Hindlimb muscle (tissue), 1 donor: ENCODE results near the gene ZNF281. TPM values are rescaled to one million over a fixed set of nuclear protein-coding genes. Genes with fewer than 3 reads are reported as not detected.
"Not testable (repeated sequence)": the region's sequence is repeated elsewhere in the genome, so short reads cannot be mapped to it uniquely, and the experiment has no call there.

ENCODE experiments used
- DNase-seq: peaks from one replicate; pipeline ENCODE4 v3.0.0-alpha.2; 2013
- polyA plus RNA-seq: library from polyadenylated mRNA; unstranded; fragments of 120-200 nt; gene quantifications from one replicate; pipeline ENCODE4 v1.2.1, GENCODE V29; 2013; ENCODE audit not compliant: insufficient read length

ZNF281 gene
- polyA plus RNA-seq, 1 donor: 9.7 TPM

- no peak for DNase-seq
Observed at GRCh38 chr1:200363264-200363933, 46.4 kb downstream of the ZNF281 start.

GRCh38 chr1:200362421-200362820 lies 47.4 kb downstream of the ZNF281 start:
- no peak for DNase-seq

GRCh38 chr1:200359610-200360163 lies 50.1 kb downstream of the ZNF281 start:
- no peak for DNase-seq

DNA sequence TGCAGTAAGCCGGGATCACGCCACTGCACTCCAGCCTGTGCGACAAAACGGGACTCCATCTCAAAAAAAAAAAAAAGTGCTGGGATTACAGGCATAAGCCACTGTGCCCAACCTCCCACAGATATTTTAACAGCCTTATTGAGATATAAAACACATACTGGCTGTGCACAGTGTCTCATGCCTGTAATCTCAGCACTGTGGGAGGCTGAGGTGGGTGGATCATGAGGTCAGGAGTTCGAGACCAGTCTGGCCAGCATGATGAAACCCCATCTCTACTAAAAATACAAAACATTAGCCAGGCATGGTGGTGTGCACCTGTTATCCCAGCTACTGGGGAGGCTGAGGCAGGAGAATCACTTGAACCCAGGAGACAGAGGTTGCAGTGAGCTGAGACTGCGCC lies 51.9 kb downstream of the ZNF281 start:
- DNase-seq: not testable (repeated sequence)

DNA sequence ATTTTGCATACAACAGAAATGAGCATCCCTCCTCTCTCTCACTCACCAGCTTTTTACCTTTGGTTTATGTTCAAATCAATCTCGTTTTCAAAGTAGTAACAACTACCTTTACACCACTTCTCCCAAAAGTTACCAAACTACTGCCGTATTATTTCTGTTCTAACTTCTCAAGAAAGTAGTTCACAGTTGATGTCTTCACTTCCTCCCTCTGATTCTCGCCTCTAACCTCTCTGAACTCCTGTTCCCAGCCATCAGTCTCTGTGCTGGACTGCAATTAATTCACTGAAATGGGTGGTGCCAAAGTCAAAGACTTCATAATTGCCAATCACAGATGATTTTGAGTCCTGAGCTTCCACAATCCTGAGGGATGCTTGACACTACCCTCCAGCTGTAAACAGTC lies 54.0 kb downstream of the ZNF281 start:
- no peak for DNase-seq

Other genes with a start within 250 kb of the ZNF281 start
- gene KIF14, start 210.7 kb upstream of the ZNF281 start, polyA plus RNA-seq: 2.1 TPM